T-helper 1 cell (primary cell): ENCODE measurements around the gene CARM1.

Experiments used
- DNase-seq, 5 donors: peaks; one replicate each; pipeline ENCODE4 v3.0.0-alpha.2; 2012 to 2020

The CARM1 gene

GRCh38 chr19:10911579-10912363, 40.4 kb downstream of the CARM1 start:
- no peak for DNase-seq

- DNase-seq, result no peak
Observed at GRCh38 chr19:10912619-10913018, 41.3 kb downstream of the CARM1 start.

- no peak for DNase-seq
Observed at GRCh38 chr19:10913716-10914340, 42.5 kb downstream of the CARM1 start.

- no peak for DNase-seq
Observed at GRCh38 chr19:10915130-10916091, 44.1 kb downstream of the CARM1 start.

- no peak for DNase-seq
Observed at GRCh38 chr19:10916602-10917001, 45.2 kb downstream of the CARM1 start.

- no peak for DNase-seq
Observed at GRCh38 chr19:10918359-10918758, 47.0 kb downstream of the CARM1 start.

- DNase-seq, result no peak
Observed at GRCh38 chr19:10919352-10920287, 48.3 kb downstream of the CARM1 start.

GRCh38 chr19:10920288-10920655, 48.9 kb downstream of the CARM1 start:
- DNase-seq, result no peak

- DNase-seq, result no peak
Observed at GRCh38 chr19:10920781-10921180, 49.4 kb downstream of the CARM1 start.

- DNase-seq, result no peak
Observed at GRCh38 chr19:10921199-10921909, 50.0 kb downstream of the CARM1 start.

GRCh38 chr19:10921910-10922637, 50.7 kb downstream of the CARM1 start:
- no peak for DNase-seq

- no peak for DNase-seq
Observed at GRCh38 chr19:10922638-10923014, 51.3 kb downstream of the CARM1 start.

- no peak for DNase-seq
Observed at GRCh38 chr19:10923260-10924112, 52.1 kb downstream of the CARM1 start.

GRCh38 chr19:10924597-10924996, 53.2 kb downstream of the CARM1 start:
- no peak for DNase-seq

- DNase-seq, result no peak
Observed at GRCh38 chr19:10927730-10928562, 56.6 kb downstream of the CARM1 start.

GRCh38 chr19:10928563-10929401, 57.4 kb downstream of the CARM1 start, which contains the start of the genes TIMM29 and YIPF2:
TSS of gene TIMM29 (plus strand) at chr19:10928811. CDS start at chr19:10928823, 12 bp downstream.
TSS of gene YIPF2 (minus strand) at chr19:10928639. CDS start at chr19:10928410, 229 bp downstream.
- DNase-seq, result peak; percentile 86 to 95 (median 90)

GRCh38 chr19:10929402-10929794, 58.0 kb downstream of the CARM1 start:
- no peak for DNase-seq
